ENCODE measurements around the gene APBA2. TPM values are rescaled to one million over a fixed set of nuclear protein-coding genes. Genes with fewer than 3 reads are reported as not detected.

Gene APBA2
- total and polyA plus RNA-seq, 2 donors from 2014 or later: 1.0 to 6.1 TPM

- Histone ChIP-seq H3K4me1 (ENCODE audit: control insufficient read depth in 2 of 3, insufficient read depth in 2 of 3, low read depth in 1 of 3, low read length in 3 of 3) (no peaks in the 10 kb centered on the region), H3K36me3 (ENCODE audit: control insufficient read depth in 2 of 3, insufficient read depth in 3 of 3, low read length in 3 of 3) (no peaks in the 10 kb centered on the region), H3K9me3 (ENCODE audit: control insufficient read depth in 2 of 3, insufficient read depth in 1 of 3, low read length in 3 of 3) (no peaks in the 10 kb centered on the region), H3K27me3 (ENCODE audit: control insufficient read depth, insufficient read depth, low read length) (no peaks in the 10 kb centered on the region), H3K9ac (ENCODE audit: low read length in 3 of 3) (no peak overlapping the region), H3K4me3 (ENCODE audit: low read length in 3 of 3) (no peak overlapping the region), H3K27ac (ENCODE audit: low read depth in 2 of 2, low read length in 2 of 2) (no peak overlapping the region)
- no peak for FAIRE-seq
- TF ChIP-seq CTCF (IDR thresholded peaks at IDR 0.05; ENCODE audit: borderline replicate concordance, extremely low read depth, insufficient read depth): no peak
- intact Hi-C loops (cut with DNase I): no loop called here
- peak in 1 of 5 donors; percentile 9 for DNase-seq
Measured at GRCh38 chr15:28914046-28914445, 28.3 kb downstream of the APBA2 start.

- no peaks in the 10 kb centered on the region for H3K4me1 ChIP-seq (ENCODE audit: control insufficient read depth in 2 of 3, insufficient read depth in 2 of 3, low read depth in 1 of 3, low read length in 3 of 3)
- FAIRE-seq (no peak), DNase-seq (peak in 1 of 5 donors; percentile 62)
- intact Hi-C loops (cut with DNase I): no loop called here
- no peak overlapping the region for H3K4me3 ChIP-seq (ENCODE audit: low read length in 3 of 3)
- H3K9ac ChIP-seq (ENCODE audit: low read length in 3 of 3): no peak overlapping the region
- no peaks in the 10 kb centered on the region for H3K36me3 ChIP-seq (ENCODE audit: control insufficient read depth in 2 of 3, insufficient read depth in 3 of 3, low read length in 3 of 3)
- TF ChIP-seq CTCF (IDR thresholded peaks at IDR 0.05; ENCODE audit: borderline replicate concordance, extremely low read depth, insufficient read depth): no peak
- H3K27ac ChIP-seq (ENCODE audit: low read depth in 2 of 2, low read length in 2 of 2): no peak overlapping the region
- H3K9me3 ChIP-seq (ENCODE audit: control insufficient read depth in 2 of 3, insufficient read depth in 1 of 3, low read length in 3 of 3): no peaks in the 10 kb centered on the region
- no peaks in the 10 kb centered on the region for H3K27me3 ChIP-seq (ENCODE audit: control insufficient read depth, insufficient read depth, low read length)
Measured at GRCh38 chr15:28914483-28915023, 28.8 kb downstream of the APBA2 start.

GRCh38 chr15:28915041-28915810 lies 29.5 kb downstream of the APBA2 start:
- Histone ChIP-seq H3K27ac (ENCODE audit: low read depth in 2 of 2, low read length in 2 of 2) (no peak overlapping the region), H3K9ac (ENCODE audit: low read length in 3 of 3) (no peak overlapping the region), H3K4me3 (ENCODE audit: low read length in 3 of 3) (no peak overlapping the region), H3K4me1 (ENCODE audit: control insufficient read depth in 2 of 3, insufficient read depth in 2 of 3, low read depth in 1 of 3, low read length in 3 of 3) (no peaks in the 10 kb centered on the region), H3K27me3 (ENCODE audit: control insufficient read depth, insufficient read depth, low read length) (no peaks in the 10 kb centered on the region), H3K36me3 (ENCODE audit: control insufficient read depth in 2 of 3, insufficient read depth in 3 of 3, low read length in 3 of 3) (no peaks in the 10 kb centered on the region), H3K9me3 (ENCODE audit: control insufficient read depth in 2 of 3, insufficient read depth in 1 of 3, low read length in 3 of 3) (no peaks in the 10 kb centered on the region)
- FAIRE-seq: no peak
- no peak for TF ChIP-seq CTCF (IDR thresholded peaks at IDR 0.05; ENCODE audit: borderline replicate concordance, extremely low read depth, insufficient read depth)
- intact Hi-C loops (cut with DNase I): no loop called here
- DNase-seq: peak in 1 of 5 donors; percentile 2
